ENCODE measurements around the gene SLC2A6.

SLC2A6 gene

GRCh38 chr9:133488686-133489252 lies 9.9 kb upstream of the SLC2A6 start:
- TF ChIP-seq EZH2phosphoT487 (IDR thresholded peaks at IDR 0.05; ENCODE audit: borderline replicate concordance) (no peak), CTCF (conservative IDR thresholded peaks at IDR 0.05; ENCODE audit: low read length) (no peak)
- Histone ChIP-seq H3F3A (ENCODE audit: low read depth) (no peaks in the 10 kb centered on the region), H3K4me3 (ENCODE audit: low read length, poor library complexity, severe bottlenecking) (no peak overlapping the region), H4K20me1 (ENCODE audit: insufficient read depth, low read length, poor library complexity, severe bottlenecking) (no peaks in the 10 kb centered on the region), H3K27me3 (ENCODE audit: insufficient read depth, low read length, poor library complexity, severe bottlenecking) (no peaks in the 10 kb centered on the region), H2AFZ (ENCODE audit: low read length) (no peak overlapping the region), H3K79me2 (ENCODE audit: insufficient read depth, low read length) (no peaks in the 10 kb centered on the region), H3K9me3 (ENCODE audit: insufficient read depth, low read depth, low read length) (no peaks in the 10 kb centered on the region), H3K4me2 (ENCODE audit: low read depth, low read length, poor library complexity, severe bottlenecking) (no peak overlapping the region), H3K9me2 (replicated peaks; ENCODE audit: low read depth, low read length) (no peaks in the 10 kb centered on the region), H3K36me3 (ENCODE audit: insufficient read depth, low read length) (no peaks in the 10 kb centered on the region), H3K9ac (ENCODE audit: low read depth, low read length, poor library complexity, severe bottlenecking) (no peak overlapping the region), H3K4me1 (ENCODE audit: insufficient read depth, low read length, poor library complexity, severe bottlenecking) (peaks cover 4% of the 10 kb centered on the region)

GRCh38 chr9:133487331-133487725 lies 8.4 kb upstream of the SLC2A6 start:
- Histone ChIP-seq H3F3A (ENCODE audit: low read depth) (no peaks in the 10 kb centered on the region), H3K27me3 (ENCODE audit: insufficient read depth, low read length, poor library complexity, severe bottlenecking) (no peaks in the 10 kb centered on the region), H3K4me3 (ENCODE audit: low read length, poor library complexity, severe bottlenecking) (no peak overlapping the region), H3K36me3 (ENCODE audit: insufficient read depth, low read length) (no peaks in the 10 kb centered on the region), H3K9me2 (replicated peaks; ENCODE audit: low read depth, low read length) (no peaks in the 10 kb centered on the region), H4K20me1 (ENCODE audit: insufficient read depth, low read length, poor library complexity, severe bottlenecking) (no peaks in the 10 kb centered on the region), H3K79me2 (ENCODE audit: insufficient read depth, low read length) (no peaks in the 10 kb centered on the region), H3K9ac (ENCODE audit: low read depth, low read length, poor library complexity, severe bottlenecking) (no peak overlapping the region), H3K4me1 (ENCODE audit: insufficient read depth, low read length, poor library complexity, severe bottlenecking) (peaks cover 7% of the 10 kb centered on the region), H2AFZ (ENCODE audit: low read length) (no peak overlapping the region), H3K9me3 (ENCODE audit: insufficient read depth, low read depth, low read length) (no peaks in the 10 kb centered on the region), H3K4me2 (ENCODE audit: low read depth, low read length, poor library complexity, severe bottlenecking) (no peak overlapping the region)
- TF ChIP-seq CTCF (conservative IDR thresholded peaks at IDR 0.05; ENCODE audit: low read length) (no peak), EZH2phosphoT487 (IDR thresholded peaks at IDR 0.05; ENCODE audit: borderline replicate concordance) (no peak)

- H3K9me3 ChIP-seq (ENCODE audit: insufficient read depth, low read depth, low read length) = no peaks in the 10 kb centered on the region
- no peaks in the 10 kb centered on the region for H3K79me2 ChIP-seq (ENCODE audit: insufficient read depth, low read length)
- H3K4me2 ChIP-seq (ENCODE audit: low read depth, low read length, poor library complexity, severe bottlenecking) = no peak overlapping the region
- H3K9ac ChIP-seq (ENCODE audit: low read depth, low read length, poor library complexity, severe bottlenecking) = no peak overlapping the region
- peaks cover 4% of the 10 kb centered on the region; the same call in 1 of the 2 replicates for H3F3A ChIP-seq (ENCODE audit: low read depth)
- H3K9me2 ChIP-seq (replicated peaks; ENCODE audit: low read depth, low read length) = no peaks in the 10 kb centered on the region
- no peaks in the 10 kb centered on the region for H4K20me1 ChIP-seq (ENCODE audit: insufficient read depth, low read length, poor library complexity, severe bottlenecking)
- no peak overlapping the region for H3K4me3 ChIP-seq (ENCODE audit: low read length, poor library complexity, severe bottlenecking)
- H3K27me3 ChIP-seq (ENCODE audit: insufficient read depth, low read length, poor library complexity, severe bottlenecking) = no peaks in the 10 kb centered on the region
- peaks cover 14% of the 10 kb centered on the region for H3K4me1 ChIP-seq (ENCODE audit: insufficient read depth, low read length, poor library complexity, severe bottlenecking)
- H2AFZ ChIP-seq (ENCODE audit: low read length) = no peak overlapping the region
- TF ChIP-seq CTCF (conservative IDR thresholded peaks at IDR 0.05; ENCODE audit: low read length) (no peak), EZH2phosphoT487 (IDR thresholded peaks at IDR 0.05; ENCODE audit: borderline replicate concordance) (no peak)
- no peaks in the 10 kb centered on the region for H3K36me3 ChIP-seq (ENCODE audit: insufficient read depth, low read length)
These were observed 6.8 kb upstream of the SLC2A6 start for GRCh38 chr9:133485531-133486260.
